GM21619 (cell line): ENCODE data around the gene WASL.
A peak's percentile ranks its signal among the peaks of the same experiment; 100 is the strongest.
"Not testable (repeated sequence)": the region's sequence is repeated elsewhere in the genome, so short reads cannot be mapped to it uniquely, and the experiment has no call there.

Experiments
- ATAC-seq: cut with Tn5 transposase; IDR thresholded peaks from one replicate; pipeline ENCODE4 v1.9.1; 2021; ENCODE audit not compliant: unreplicated experiment

Gene WASL

GRCh38 chr7:123748734-123749536 lies at the start of gene WASL:
Gene WASL (minus strand): TSS chr7:123749003. CDS start chr7:123748734, 269 bp downstream.
- peak; percentile 74 for ATAC-seq

DNA sequence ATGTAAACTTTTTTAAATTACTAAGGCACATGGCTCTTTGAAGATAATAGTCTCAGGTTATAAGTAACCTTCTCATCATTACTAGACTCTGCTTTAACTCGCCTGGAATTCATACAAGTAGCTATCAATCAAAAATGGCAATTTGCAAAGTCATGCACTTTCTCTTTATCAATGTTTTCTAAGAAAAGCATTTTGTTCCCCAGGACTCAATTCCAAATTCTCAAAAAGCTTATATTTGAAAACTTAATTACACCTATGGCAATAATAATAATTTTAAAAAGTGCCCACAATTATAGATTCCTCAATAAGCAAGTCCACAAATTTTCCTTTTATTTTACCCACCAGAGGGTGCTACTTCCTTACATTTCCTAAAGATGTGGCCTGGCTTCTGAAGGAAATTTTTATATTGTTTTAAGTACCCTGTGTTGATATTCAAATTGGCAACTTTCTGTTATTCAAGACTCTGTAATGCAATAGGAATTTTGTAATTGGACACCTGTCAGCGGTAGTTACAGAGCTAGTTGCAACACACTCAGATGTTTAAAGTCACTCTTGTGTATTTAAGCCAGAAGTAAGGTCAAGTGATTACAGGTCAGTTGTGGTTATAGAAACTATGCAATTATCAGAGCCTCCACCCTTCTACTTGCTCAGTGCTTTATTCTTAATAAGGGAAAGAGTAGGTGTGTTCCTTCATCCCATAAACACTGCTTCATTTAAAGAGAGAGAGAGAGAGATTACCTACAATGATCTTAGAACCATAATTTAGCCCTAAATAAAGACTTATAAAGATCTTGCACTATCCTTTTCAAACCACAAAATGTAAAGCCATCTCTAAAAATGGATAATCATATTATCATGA lies 49.1 kb upstream of the WASL start:
- ATAC-seq = no peak

DNA sequence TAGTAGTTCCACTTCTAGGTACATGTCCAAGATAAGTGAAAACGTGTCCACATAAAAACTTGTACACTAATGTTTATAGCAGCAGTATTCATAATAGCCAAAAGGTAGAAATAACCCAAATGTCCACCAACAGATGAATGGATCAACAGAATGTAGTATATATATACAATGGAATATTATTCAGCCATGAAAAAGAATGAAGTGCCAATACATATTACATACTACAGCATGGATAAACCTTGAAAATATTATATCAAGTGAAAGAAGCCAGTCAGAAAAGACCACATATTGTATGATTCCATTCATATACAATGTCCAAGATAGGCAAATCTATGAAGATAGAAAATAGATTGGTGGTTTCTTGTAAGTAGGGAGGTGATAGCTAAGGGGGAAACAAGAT lies 47.8 kb upstream of the WASL start:
- ATAC-seq = no peak

- no peak for ATAC-seq
These were observed 47.1 kb upstream of the WASL start for GRCh38 chr7:123795917-123796316.

GRCh38 chr7:123795116-123795515 lies 46.3 kb upstream of the WASL start:
- not testable (repeated sequence) for ATAC-seq

DNA sequence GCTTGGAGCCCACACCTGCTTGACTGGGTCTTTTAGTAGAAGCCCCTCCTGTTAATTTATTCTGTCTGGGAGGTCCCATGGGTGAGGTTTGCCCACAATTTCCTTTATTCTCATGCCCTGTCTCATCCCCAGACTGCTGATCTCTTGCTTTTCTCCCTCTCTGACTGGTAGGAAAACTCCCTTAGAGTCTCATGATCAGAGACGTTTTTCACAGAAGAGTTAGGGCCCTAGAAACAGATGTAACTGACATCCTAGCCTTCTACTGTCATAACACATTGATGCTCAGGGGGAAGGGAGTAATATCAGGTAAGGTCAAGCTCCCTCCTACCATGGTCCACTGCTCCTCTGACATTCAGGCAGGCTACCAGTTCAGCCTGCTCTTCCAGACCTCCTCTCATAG lies 43.7 kb upstream of the WASL start:
- ATAC-seq = peak; percentile 52

DNA sequence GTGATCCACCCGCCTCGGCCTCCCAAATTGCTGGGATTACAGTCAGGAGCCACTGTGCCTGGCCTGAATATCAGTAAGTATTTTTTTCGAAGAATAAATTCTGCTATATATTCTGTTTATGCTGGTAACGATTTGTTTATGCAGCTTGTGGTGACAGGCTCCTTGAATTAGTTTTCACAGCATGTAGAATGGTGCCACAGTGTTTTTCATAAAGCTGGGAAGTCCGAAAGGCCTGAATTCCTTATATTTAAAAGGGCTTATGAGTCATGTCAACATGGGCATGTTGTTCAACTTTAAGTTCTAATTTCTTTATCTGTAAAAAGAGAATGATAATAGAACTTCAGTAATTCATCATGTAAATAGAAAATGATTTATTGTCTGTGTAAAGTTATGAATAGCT lies 42.2 kb upstream of the WASL start:
- ATAC-seq = no peak

- no peak for ATAC-seq
These were observed 41.0 kb upstream of the WASL start for GRCh38 chr7:123789817-123790216.

GRCh38 chr7:123789206-123789784 lies 40.5 kb upstream of the WASL start:
- no peak for ATAC-seq

- no peak for ATAC-seq
These were observed 39.8 kb upstream of the WASL start for GRCh38 chr7:123788584-123788983.

DNA sequence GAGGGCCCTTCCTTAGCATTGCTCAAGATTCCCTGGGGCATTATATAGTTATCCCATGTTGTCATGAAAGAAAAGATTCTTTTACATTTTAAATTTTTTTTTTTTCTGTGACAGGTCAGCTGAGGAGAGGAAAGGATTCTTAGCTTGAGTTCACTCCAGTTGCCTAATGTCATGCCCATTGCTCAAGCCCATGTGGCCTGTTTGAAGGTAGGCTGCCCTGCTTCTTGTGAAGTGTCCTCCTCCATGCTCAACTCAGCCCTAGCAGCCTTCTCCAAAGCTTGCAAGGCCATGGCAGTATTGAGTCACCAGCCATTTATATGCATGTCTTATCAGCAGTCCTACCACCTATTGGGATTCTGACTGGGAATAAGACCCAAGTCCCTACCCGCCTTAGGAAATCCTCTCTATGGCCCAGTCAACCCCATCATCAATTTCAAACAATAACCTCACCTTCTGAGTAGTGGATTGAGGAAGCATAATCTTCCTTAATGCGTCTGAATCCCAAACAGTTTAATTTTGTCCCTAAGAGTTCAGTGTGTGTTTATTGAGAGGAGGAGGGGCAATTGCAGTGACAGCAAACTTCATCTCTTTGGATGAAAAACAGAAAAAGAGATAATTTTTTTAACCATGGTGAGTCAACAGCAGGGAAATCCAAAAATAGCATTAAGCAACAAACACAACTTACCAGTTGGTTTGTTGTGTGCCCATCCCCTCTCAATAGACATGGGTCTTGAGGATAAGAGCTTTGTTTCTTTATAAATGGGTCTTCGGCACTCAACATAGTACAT lies 38.6 kb upstream of the WASL start:
- no peak for ATAC-seq

DNA sequence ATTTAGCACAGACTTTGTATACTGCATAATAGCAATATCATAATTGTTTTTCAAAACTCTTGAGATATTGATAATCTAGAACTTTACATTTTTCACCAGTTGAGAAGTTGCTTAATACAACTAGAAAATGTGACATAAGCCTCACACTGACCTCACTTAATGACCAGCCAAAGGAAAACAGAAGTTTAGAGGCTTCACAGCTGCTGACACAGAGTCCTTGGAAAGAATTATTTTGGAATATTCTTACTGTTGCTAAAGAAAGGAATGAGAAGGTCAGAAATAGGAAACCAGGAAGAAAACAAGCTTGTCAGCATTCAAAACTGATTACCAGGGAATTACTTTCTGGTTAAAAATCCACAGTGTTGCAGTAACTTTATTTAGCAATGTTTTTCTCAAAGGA lies 35.5 kb upstream of the WASL start:
- ATAC-seq = no peak

DNA sequence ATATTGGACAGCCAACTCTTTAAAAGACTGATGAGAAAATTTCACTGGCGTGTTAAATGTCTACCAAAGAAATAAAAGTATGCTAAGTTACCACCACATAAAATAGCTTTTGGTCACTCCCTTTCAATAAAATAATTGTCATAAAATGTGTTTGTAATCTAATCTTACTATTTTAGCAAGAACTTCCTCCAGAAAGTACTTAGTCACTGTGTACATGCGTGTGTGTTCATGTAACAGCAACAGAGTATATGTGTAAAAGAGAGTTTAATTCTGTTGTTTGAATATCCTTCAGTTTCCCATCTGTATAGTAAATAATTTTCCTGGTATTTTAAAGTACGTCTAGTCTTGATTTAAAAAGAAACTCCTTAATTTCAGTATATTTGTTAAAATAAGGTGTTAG lies 35.0 kb upstream of the WASL start:
- no peak for ATAC-seq

- ATAC-seq = no peak
These were observed 33.4 kb upstream of the WASL start for GRCh38 chr7:123782071-123782798.

- not testable (repeated sequence) for ATAC-seq
These were observed 31.7 kb upstream of the WASL start for GRCh38 chr7:123780472-123780871.

- no peak for ATAC-seq
These were observed 25.7 kb upstream of the WASL start for GRCh38 chr7:123774496-123774895.

DNA sequence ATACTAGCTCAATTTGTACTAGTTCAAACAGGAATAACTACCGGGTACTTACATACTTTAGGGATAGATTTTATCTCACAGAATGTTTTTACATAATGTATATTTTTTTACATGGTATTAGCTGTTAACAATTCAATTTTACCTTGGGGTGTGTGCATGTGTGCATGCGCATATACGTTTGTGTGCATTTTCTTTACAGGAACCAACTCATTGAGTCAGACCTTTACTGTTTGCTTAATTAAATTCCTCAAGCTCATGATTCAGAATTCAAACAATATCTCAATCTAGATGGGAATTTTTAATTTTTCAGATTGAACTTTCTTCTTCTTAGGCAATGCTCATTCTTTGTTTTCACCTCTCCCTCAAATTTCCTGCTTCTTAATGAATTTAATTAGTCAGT lies 24.7 kb upstream of the WASL start:
- no peak for ATAC-seq

- no peak for ATAC-seq
These were observed 23.8 kb upstream of the WASL start for GRCh38 chr7:123772652-123773051.

- ATAC-seq = no peak
These were observed 23.0 kb upstream of the WASL start for GRCh38 chr7:123771846-123772245.

- no peak for ATAC-seq
These were observed 22.5 kb upstream of the WASL start for GRCh38 chr7:123771256-123771655.
